Parathyroid adenoma (tissue), 2 donors: Measurements from ENCODE around the gene MTSS2.

ENCODE experiments used
- H2AFZ ChIP-seq: fragments of 300-600 bp; sonication (generic); one replicate; pipeline ENCODE4 v1.7.0; 2017; ENCODE audit warnings: antibody characterized with exemption, mild to moderate bottlenecking
- H3K27ac ChIP-seq: fragments of 300-600 bp; sonication (generic); one replicate; pipeline ENCODE4 v1.7.0; 2017
- H3K27me3 ChIP-seq: fragments of 300-600 bp; sonication (generic); one replicate; pipeline ENCODE4 v1.7.0; 2017; ENCODE audit warnings: low read length; ENCODE audit not compliant: control insufficient read depth, insufficient read depth
- H3K36me3 ChIP-seq: fragments of 300-600 bp; sonication (generic); one replicate; pipeline ENCODE4 v1.7.0; 2017; ENCODE audit warnings: low read length; ENCODE audit not compliant: control insufficient read depth, insufficient read depth
- H3K4me1 ChIP-seq: fragments of 300-600 bp; sonication (generic); one replicate; pipeline ENCODE4 v1.7.0; 2017; ENCODE audit warnings: control low read depth
- H3K4me2 ChIP-seq: fragments of 300-600 bp; sonication (generic); one replicate; pipeline ENCODE4 v1.7.0; 2017; ENCODE audit warnings: low read length
- H3K4me3 ChIP-seq: fragments of 300-600 bp; sonication (generic); one replicate; pipeline ENCODE4 v1.7.0; 2017; ENCODE audit warnings: low read depth, low read length
- H3K79me2 ChIP-seq: fragments of 300-600 bp; sonication (generic); one replicate; pipeline ENCODE4 v1.7.0; 2017; ENCODE audit warnings: control low read depth
- H3K9ac ChIP-seq: fragments of 300-600 bp; sonication (generic); one replicate; pipeline ENCODE4 v1.7.0; 2017; ENCODE audit warnings: mild to moderate bottlenecking
- H3K9me3 ChIP-seq: fragments of 300-600 bp; sonication (generic); one replicate; pipeline ENCODE4 v1.7.0; 2017; ENCODE audit warnings: low read length; ENCODE audit not compliant: control insufficient read depth
- TF ChIP-seq, protein P1 (sequence below): fragments of 300-600 bp; sonication (generic); IDR thresholded peaks from one replicate; pipeline ENCODE4 v1.7.0; 2017; ENCODE audit warnings: antibody characterized with exemption, mild to moderate bottlenecking
- donor health status: primary hyperparathyroidism.

MTSS2 gene

DNA sequence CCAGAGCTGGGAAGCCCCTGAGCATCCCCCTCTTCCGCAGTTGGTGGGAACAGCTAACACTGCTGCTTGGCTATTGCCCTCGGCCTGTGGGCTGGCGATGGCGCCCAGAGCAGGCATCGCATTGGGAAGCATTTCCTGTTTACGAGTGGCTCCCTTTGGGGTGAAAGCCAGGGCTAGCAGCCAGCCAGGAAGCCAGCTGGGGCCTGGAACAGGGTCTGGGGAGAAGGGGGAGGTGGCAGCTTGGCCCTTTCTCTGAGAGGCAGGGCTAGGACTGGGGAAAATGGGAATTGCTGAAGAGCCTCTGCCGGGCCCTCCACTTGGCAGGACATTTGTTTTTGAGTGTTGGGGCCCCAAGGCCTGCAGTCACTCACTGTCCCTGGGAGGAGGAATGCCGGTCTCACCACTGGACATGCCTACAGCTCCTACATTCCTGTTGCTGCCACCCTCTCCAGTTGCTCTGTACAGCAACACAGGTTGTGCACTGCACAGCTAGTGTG lies 2.4 kb upstream of the MTSS2 start:
- TF ChIP-seq, protein P1, sequence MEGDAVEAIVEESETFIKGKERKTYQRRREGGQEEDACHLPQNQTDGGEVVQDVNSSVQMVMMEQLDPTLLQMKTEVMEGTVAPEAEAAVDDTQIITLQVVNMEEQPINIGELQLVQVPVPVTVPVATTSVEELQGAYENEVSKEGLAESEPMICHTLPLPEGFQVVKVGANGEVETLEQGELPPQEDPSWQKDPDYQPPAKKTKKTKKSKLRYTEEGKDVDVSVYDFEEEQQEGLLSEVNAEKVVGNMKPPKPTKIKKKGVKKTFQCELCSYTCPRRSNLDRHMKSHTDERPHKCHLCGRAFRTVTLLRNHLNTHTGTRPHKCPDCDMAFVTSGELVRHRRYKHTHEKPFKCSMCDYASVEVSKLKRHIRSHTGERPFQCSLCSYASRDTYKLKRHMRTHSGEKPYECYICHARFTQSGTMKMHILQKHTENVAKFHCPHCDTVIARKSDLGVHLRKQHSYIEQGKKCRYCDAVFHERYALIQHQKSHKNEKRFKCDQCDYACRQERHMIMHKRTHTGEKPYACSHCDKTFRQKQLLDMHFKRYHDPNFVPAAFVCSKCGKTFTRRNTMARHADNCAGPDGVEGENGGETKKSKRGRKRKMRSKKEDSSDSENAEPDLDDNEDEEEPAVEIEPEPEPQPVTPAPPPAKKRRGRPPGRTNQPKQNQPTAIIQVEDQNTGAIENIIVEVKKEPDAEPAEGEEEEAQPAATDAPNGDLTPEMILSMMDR = no peak
- Histone ChIP-seq H3K4me3 (no peak overlapping the region), H3K27me3 (no peaks in the 10 kb centered on the region), H3K9ac (no peak overlapping the region), H3K9me3 (no peaks in the 10 kb centered on the region), H2AFZ (no peak overlapping the region), H3K4me1 (peaks cover 29% of the 10 kb centered on the region), H3K27ac (no peak overlapping the region), H3K79me2 (peaks cover 12% of the 10 kb centered on the region), H3K36me3 (no peaks in the 10 kb centered on the region), H3K4me2 (no peak overlapping the region)

DNA sequence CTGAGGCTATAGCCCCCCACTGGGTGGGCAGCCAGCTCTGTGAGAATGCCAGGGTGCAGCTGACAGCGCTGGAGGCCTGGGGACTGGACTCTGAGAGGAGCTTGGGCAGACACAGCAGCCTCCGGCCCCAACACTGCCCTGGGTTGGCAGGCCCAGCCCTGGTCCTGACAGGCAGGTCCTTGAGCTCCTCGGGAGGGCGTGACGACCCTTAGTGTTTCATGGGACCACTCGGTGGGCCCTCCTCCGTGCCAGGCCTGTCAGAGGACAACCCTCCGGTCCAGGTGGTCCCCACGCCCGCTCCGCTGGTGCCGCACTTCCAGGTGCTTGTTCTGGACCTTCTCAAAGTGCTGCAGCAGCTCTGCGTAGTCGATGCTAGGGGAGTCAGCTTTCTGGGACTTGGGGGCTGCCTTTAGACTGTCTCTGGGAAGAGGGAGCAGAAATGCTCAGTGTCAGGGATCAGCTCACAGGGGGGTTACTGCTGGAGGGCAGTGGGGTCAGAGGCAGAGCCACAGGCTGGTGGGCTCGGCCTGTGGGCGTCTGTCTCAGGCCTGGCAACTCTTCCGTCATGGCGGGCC lies 1.9 kb upstream of the MTSS2 start:
- Histone ChIP-seq H3K79me2 (peaks cover 14% of the 10 kb centered on the region), H3K9me3 (no peaks in the 10 kb centered on the region), H3K4me2 (no peak overlapping the region), H3K4me1 (peaks cover 30% of the 10 kb centered on the region), H3K36me3 (no peaks in the 10 kb centered on the region), H3K27ac (peak overlapping the region; percentile 17), H3K27me3 (no peaks in the 10 kb centered on the region), H3K9ac (no peak overlapping the region), H3K4me3 (no peak overlapping the region), H2AFZ (no peak overlapping the region)
- TF ChIP-seq, protein P1 = no peak

GRCh38 chr16:70687102-70687511 lies 1.3 kb upstream of the MTSS2 start:
- H3K4me1 ChIP-seq = peaks cover 29% of the 10 kb centered on the region
- no peak overlapping the region for H3K9ac ChIP-seq
- no peaks in the 10 kb centered on the region for H3K9me3 ChIP-seq
- H3K36me3 ChIP-seq = no peaks in the 10 kb centered on the region
- no peaks in the 10 kb centered on the region for H3K27me3 ChIP-seq
- H3K79me2 ChIP-seq = peaks cover 16% of the 10 kb centered on the region
- no peak overlapping the region for H2AFZ ChIP-seq
- H3K4me2 ChIP-seq = no peak overlapping the region
- TF ChIP-seq, protein P1 = no peak
- peak overlapping the region; percentile 11 for H3K27ac ChIP-seq
- no peak overlapping the region for H3K4me3 ChIP-seq

DNA sequence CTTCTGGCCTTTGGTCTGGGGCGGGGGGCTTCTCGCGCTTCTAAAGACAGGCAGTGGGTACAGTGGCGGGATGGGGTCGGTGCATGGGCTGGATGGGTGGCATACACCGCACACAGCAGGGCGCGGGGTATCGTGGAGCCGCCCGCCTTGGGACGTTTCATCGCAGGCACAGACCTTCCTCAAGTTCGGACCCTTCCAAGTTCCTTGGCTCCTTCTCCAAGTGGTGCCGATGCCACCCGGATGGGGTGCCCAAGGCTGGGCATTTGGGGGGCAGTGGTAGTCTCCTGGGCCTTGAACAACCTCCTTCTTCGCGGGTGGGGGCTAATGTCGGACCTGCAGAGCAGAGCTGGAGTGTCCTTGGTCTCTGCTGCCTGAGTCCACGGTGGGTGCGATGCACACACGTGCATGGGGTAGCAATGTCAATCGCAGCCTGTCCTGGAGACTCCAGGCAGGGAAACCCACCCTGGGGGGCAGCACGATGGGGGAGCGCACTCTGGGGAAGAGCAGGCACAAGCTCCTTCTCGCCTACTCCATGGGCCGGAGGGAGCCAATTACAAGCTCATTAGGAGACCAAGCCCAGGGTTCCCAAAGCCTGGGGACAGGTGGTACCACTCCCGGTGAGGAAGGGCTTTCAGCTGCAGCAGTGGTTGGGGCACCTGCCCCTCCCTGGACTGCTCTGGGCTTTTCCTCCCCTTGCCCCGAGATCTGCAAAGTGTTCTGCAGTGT lies 686 bp upstream of the MTSS2 start:
- peak overlapping the region; percentile 29 for H3K4me3 ChIP-seq

More for the DNA sequence above, 686 bp upstream of the MTSS2 start:
- Histone ChIP-seq H3K27me3 (no peaks in the 10 kb centered on the region), H3K4me1 (peaks cover 24% of the 10 kb centered on the region), H3K9ac (no peak overlapping the region), H3K27ac (peak overlapping the region; percentile 59), H2AFZ (no peak overlapping the region), H3K4me2 (peak overlapping the region; percentile 42), H3K36me3 (no peaks in the 10 kb centered on the region), H3K79me2 (peaks cover 16% of the 10 kb centered on the region), H3K9me3 (no peaks in the 10 kb centered on the region)
- TF ChIP-seq, protein P1 = no peak
